WTC11 (cell line): ENCODE measurements around the gene COX7B2. TPM values are rescaled to one million over a fixed set of nuclear protein-coding genes. Genes with fewer than 3 reads are reported as not detected.

Experiments
- ATAC-seq: fragments of 200-7000 bp; cut with Tn5 transposase; 2 replicates; pipeline ENCODE4 v1.10.0; 2021; ENCODE audit warnings: mild to moderate bottlenecking, moderate library complexity
- CTCF ChIA-PET: fragments of 300-600 bp; sonication (Branson Sonifier 250); formaldehyde crosslinking; loops from one replicate; lab custom pipeline; 2021; ENCODE audit warnings: antibody characterized with exemption; lab: Charles Lee
- POLR2A ChIA-PET: fragments of 350-600 bp; sonication (Branson Sonifier 250); formaldehyde crosslinking; loops from one replicate; lab custom pipeline; 2021; ENCODE audit warnings: antibody characterized with exemption; lab: Charles Lee
- DNase-seq: peaks from one replicate; pipeline ENCODE4 v3.0.0; 2021; ENCODE audit warnings: low spot score
- H3K27ac Mint-ChIP-seq: 2 replicates; pipeline ENCODE4 v1.8.0; 2021; ENCODE audit warnings: mixed read lengths
- H3K27me3 Mint-ChIP-seq: 2 replicates; pipeline ENCODE4 v1.8.0; 2021; ENCODE audit warnings: low read depth, mild to moderate bottlenecking, moderate library complexity, mixed read lengths
- H3K36me3 Mint-ChIP-seq: 2 replicates; pipeline ENCODE4 v1.8.0; 2021; ENCODE audit warnings: mixed read lengths
- H3K4me1 Mint-ChIP-seq: 2 replicates; pipeline ENCODE4 v1.8.0; 2022; ENCODE audit warnings: mixed read lengths
- H3K4me3 Mint-ChIP-seq: 2 replicates; pipeline ENCODE4 v1.8.0; 2021; ENCODE audit warnings: mild to moderate bottlenecking, moderate library complexity, mixed read lengths
- H3K9me3 Mint-ChIP-seq: 2 replicates; pipeline ENCODE4 v1.8.0; 2021; ENCODE audit warnings: mixed read lengths
- FOXJ3 ChIP-seq: sonication (generic); formaldehyde crosslinking; IDR thresholded peaks from 2 replicates; pipeline ENCODE4 v1.9.0; 2021; ENCODE audit warnings: missing genetic modification reagents, mild to moderate bottlenecking, borderline replicate concordance
- GABPB1 ChIP-seq: sonication (generic); formaldehyde crosslinking; IDR thresholded peaks from 2 replicates; pipeline ENCODE4 v1.8.1; 2023; ENCODE audit warnings: mild to moderate bottlenecking, missing genetic modification reagents
- JUN ChIP-seq: sonication (generic); formaldehyde crosslinking; IDR thresholded peaks from 2 replicates; pipeline ENCODE4 v1.8.0; 2023; ENCODE audit warnings: mild to moderate bottlenecking, missing genetic modification reagents
- NR2C2 ChIP-seq: sonication (generic); formaldehyde crosslinking; IDR thresholded peaks from 2 replicates; pipeline ENCODE4 v1.8.0; 2022; ENCODE audit warnings: mild to moderate bottlenecking, missing genetic modification reagents
- OVOL2 ChIP-seq: fragments of 250-450 bp; sonication (Bioruptor Pico); IDR thresholded peaks from 2 replicates; pipeline ENCODE4 v1.9.0; 2021; ENCODE audit warnings: mild to moderate bottlenecking, borderline replicate concordance
- RORB ChIP-seq: fragments of 250-450 bp; sonication (Bioruptor Pico); IDR thresholded peaks from 2 replicates; pipeline ENCODE4 v1.9.0; 2021; ENCODE audit warnings: mild to moderate bottlenecking
- SP1 ChIP-seq: sonication (generic); formaldehyde crosslinking; conservative IDR thresholded peaks from 2 replicates; pipeline ENCODE4 v1.8.1; 2022; ENCODE audit warnings: missing genetic modification reagents
- TCF7 ChIP-seq: sonication (generic); formaldehyde crosslinking; IDR thresholded peaks from 2 replicates; pipeline ENCODE4 v1.8.0; 2022; ENCODE audit warnings: mild to moderate bottlenecking, low read depth, missing genetic modification reagents, moderate library complexity
- ZNF138 ChIP-seq: sonication (generic); formaldehyde crosslinking; conservative IDR thresholded peaks from 2 replicates; pipeline ENCODE4 v1.8.1; 2022; ENCODE audit warnings: mild to moderate bottlenecking, moderate library complexity, missing genetic modification reagents
- ZNF423 ChIP-seq: fragments of 250-450 bp; sonication (Bioruptor Pico); IDR thresholded peaks from 2 replicates; pipeline ENCODE4 v2.1.2; 2022; ENCODE audit warnings: mild to moderate bottlenecking, moderate library complexity
- total RNA-seq: library from RNA; stranded (reverse); gene quantifications from 3 replicates; pipeline ENCODE4 v1.2.3, GENCODE V29; 2021
- TF ChIP-seq, protein P1 (sequence below): fragments of 250-450 bp; sonication (Bioruptor Pico); IDR thresholded peaks from 2 replicates; pipeline ENCODE4 v1.8.0; 2021; ENCODE audit warnings: mild to moderate bottlenecking
- TF ChIP-seq, protein P2 (sequence below): sonication (generic); formaldehyde crosslinking; IDR thresholded peaks from 2 replicates; pipeline ENCODE4 v1.8.0; 2022; ENCODE audit warnings: mild to moderate bottlenecking, missing genetic modification reagents
- TF ChIP-seq, protein P3 (sequence below): sonication (generic); formaldehyde crosslinking; IDR thresholded peaks from 2 replicates; pipeline ENCODE4 v1.8.0; 2023; ENCODE audit warnings: missing genetic modification reagents, mild to moderate bottlenecking, borderline replicate concordance
- TF ChIP-seq, protein P4 (sequence below): sonication (generic); formaldehyde crosslinking; conservative IDR thresholded peaks from 2 replicates; pipeline ENCODE4 v1.8.1; 2023; ENCODE audit warnings: mild to moderate bottlenecking, low read depth, missing genetic modification reagents, moderate library complexity
- TF ChIP-seq, protein P5 (sequence below): sonication (generic); formaldehyde crosslinking; IDR thresholded peaks from 2 replicates; pipeline ENCODE4 v1.8.1; 2022; ENCODE audit warnings: missing genetic modification reagents, borderline replicate concordance

Gene COX7B2
- total RNA-seq, 1 experiment from 2014 or later, result not detected

DNA sequence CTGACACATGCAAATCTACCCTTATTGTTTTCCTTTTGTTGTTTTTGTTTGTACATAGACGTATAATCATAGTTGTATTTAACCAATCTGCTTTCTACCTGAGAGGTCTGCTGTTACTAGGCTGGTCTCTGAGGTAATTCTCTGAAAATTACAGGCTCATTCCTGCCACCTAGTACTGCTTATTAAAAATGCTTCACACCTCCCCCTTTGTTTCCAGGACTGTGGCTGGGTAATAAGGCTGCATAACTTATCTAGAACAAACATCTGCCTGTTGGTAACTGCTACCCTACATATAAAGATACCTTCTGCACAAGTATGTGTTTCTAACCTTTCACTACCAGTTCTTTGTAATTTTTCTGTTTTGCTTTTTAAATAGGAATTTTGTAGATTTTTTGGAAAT, 34.2 kb downstream of the COX7B2 start:
- H3K4me3 Mint-ChIP-seq, result no peak overlapping the region
- TF ChIP-seq SP1 (CRISPR knock-in tag), result no peak
- CTCF ChIA-PET, result no interaction called here
- H3K36me3 Mint-ChIP-seq, result no peaks in the 10 kb centered on the region
- ATAC-seq (no peak), DNase-seq (no peak)
- peaks cover 14% of the 10 kb centered on the region for H3K9me3 Mint-ChIP-seq
- POLR2A ChIA-PET, result no interaction called here
- 0 out of 2 replicates have a peak, but pooled peaks cover 3% of the 10 kb centered on the region for H3K4me1 Mint-ChIP-seq
- no peaks in the 10 kb centered on the region; the same call in 1 of the 2 replicates for H3K27me3 Mint-ChIP-seq
- H3K27ac Mint-ChIP-seq, result no peak overlapping the region

DNA sequence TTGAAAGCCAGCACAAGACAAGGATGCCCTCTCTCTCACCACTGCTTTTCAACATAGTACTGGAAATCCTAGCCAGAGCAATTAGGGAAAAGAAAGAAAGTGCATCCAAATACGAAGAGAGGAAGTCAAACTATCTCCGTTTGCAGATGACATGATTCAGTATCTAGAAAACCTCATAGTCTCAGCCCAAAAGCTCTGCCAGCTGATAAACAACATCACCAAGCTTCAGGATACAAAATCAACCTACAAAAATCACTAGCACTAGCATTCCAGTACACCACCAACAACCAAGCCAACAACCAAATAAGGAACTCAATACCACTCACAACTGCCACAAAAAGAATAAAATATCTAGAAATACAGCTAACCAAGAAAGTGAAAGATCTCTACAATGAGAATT, 38.6 kb downstream of the COX7B2 start:
- POLR2A ChIA-PET, result no interaction called here
- H3K27ac Mint-ChIP-seq, result no peak overlapping the region
- CTCF ChIA-PET, result no interaction called here
- ATAC-seq (no peak), DNase-seq (no peak)
- TF ChIP-seq, protein P1, sequence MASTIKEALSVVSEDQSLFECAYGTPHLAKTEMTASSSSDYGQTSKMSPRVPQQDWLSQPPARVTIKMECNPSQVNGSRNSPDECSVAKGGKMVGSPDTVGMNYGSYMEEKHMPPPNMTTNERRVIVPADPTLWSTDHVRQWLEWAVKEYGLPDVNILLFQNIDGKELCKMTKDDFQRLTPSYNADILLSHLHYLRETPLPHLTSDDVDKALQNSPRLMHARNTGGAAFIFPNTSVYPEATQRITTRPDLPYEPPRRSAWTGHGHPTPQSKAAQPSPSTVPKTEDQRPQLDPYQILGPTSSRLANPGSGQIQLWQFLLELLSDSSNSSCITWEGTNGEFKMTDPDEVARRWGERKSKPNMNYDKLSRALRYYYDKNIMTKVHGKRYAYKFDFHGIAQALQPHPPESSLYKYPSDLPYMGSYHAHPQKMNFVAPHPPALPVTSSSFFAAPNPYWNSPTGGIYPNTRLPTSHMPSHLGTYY (CRISPR knock-in tag), result no peak
- TF ChIP-seq ZNF138 (CRISPR knock-in tag) (no peak), TCF7 (no peak), OVOL2 (CRISPR knock-in tag) (no peak), FOXJ3 (CRISPR knock-in tag) (no peak), ZNF423 (CRISPR knock-in tag) (no peak), GABPB1 (CRISPR knock-in tag) (no peak), JUN (no peak), RORB (no peak), NR2C2 (CRISPR knock-in tag) (no peak)
- TF ChIP-seq, protein P2, sequence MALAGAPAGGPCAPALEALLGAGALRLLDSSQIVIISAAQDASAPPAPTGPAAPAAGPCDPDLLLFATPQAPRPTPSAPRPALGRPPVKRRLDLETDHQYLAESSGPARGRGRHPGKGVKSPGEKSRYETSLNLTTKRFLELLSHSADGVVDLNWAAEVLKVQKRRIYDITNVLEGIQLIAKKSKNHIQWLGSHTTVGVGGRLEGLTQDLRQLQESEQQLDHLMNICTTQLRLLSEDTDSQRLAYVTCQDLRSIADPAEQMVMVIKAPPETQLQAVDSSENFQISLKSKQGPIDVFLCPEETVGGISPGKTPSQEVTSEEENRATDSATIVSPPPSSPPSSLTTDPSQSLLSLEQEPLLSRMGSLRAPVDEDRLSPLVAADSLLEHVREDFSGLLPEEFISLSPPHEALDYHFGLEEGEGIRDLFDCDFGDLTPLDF, result no peak
- TF ChIP-seq, protein P3, sequence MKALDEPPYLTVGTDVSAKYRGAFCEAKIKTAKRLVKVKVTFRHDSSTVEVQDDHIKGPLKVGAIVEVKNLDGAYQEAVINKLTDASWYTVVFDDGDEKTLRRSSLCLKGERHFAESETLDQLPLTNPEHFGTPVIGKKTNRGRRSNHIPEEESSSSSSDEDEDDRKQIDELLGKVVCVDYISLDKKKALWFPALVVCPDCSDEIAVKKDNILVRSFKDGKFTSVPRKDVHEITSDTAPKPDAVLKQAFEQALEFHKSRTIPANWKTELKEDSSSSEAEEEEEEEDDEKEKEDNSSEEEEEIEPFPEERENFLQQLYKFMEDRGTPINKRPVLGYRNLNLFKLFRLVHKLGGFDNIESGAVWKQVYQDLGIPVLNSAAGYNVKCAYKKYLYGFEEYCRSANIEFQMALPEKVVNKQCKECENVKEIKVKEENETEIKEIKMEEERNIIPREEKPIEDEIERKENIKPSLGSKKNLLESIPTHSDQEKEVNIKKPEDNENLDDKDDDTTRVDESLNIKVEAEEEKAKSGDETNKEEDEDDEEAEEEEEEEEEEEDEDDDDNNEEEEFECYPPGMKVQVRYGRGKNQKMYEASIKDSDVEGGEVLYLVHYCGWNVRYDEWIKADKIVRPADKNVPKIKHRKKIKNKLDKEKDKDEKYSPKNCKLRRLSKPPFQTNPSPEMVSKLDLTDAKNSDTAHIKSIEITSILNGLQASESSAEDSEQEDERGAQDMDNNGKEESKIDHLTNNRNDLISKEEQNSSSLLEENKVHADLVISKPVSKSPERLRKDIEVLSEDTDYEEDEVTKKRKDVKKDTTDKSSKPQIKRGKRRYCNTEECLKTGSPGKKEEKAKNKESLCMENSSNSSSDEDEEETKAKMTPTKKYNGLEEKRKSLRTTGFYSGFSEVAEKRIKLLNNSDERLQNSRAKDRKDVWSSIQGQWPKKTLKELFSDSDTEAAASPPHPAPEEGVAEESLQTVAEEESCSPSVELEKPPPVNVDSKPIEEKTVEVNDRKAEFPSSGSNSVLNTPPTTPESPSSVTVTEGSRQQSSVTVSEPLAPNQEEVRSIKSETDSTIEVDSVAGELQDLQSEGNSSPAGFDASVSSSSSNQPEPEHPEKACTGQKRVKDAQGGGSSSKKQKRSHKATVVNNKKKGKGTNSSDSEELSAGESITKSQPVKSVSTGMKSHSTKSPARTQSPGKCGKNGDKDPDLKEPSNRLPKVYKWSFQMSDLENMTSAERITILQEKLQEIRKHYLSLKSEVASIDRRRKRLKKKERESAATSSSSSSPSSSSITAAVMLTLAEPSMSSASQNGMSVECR, result no peak
- TF ChIP-seq, protein P4, sequence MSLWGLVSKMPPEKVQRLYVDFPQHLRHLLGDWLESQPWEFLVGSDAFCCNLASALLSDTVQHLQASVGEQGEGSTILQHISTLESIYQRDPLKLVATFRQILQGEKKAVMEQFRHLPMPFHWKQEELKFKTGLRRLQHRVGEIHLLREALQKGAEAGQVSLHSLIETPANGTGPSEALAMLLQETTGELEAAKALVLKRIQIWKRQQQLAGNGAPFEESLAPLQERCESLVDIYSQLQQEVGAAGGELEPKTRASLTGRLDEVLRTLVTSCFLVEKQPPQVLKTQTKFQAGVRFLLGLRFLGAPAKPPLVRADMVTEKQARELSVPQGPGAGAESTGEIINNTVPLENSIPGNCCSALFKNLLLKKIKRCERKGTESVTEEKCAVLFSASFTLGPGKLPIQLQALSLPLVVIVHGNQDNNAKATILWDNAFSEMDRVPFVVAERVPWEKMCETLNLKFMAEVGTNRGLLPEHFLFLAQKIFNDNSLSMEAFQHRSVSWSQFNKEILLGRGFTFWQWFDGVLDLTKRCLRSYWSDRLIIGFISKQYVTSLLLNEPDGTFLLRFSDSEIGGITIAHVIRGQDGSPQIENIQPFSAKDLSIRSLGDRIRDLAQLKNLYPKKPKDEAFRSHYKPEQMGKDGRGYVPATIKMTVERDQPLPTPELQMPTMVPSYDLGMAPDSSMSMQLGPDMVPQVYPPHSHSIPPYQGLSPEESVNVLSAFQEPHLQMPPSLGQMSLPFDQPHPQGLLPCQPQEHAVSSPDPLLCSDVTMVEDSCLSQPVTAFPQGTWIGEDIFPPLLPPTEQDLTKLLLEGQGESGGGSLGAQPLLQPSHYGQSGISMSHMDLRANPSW, result no peak
- TF ChIP-seq, protein P5, sequence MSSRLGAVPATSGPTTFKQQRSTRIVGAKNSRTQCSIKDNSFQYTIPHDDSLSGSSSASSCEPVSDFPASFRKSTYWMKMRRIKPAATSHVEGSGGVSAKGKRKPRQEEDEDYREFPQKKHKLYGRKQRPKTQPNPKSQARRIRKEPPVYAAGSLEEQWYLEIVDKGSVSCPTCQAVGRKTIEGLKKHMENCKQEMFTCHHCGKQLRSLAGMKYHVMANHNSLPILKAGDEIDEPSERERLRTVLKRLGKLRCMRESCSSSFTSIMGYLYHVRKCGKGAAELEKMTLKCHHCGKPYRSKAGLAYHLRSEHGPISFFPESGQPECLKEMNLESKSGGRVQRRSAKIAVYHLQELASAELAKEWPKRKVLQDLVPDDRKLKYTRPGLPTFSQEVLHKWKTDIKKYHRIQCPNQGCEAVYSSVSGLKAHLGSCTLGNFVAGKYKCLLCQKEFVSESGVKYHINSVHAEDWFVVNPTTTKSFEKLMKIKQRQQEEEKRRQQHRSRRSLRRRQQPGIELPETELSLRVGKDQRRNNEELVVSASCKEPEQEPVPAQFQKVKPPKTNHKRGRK (CRISPR knock-in tag), result no peak
- no peaks in the 10 kb centered on the region for H3K36me3 Mint-ChIP-seq
- peaks cover 14% of the 10 kb centered on the region for H3K9me3 Mint-ChIP-seq
- H3K4me1 Mint-ChIP-seq, result peaks cover 12% of the 10 kb centered on the region
- H3K27me3 Mint-ChIP-seq, result no peaks in the 10 kb centered on the region; the same call in 1 of the 2 replicates
- no peak overlapping the region for H3K4me3 Mint-ChIP-seq
